GM19468 (cell line): ENCODE results near the gene AKIRIN2.
"Not testable (repeated sequence)": the region's sequence is repeated elsewhere in the genome, so short reads cannot be mapped to it uniquely, and the experiment has no call there.

Experiments used
- ATAC-seq: cut with Tn5 transposase; IDR thresholded peaks from one replicate; pipeline ENCODE4 v1.9.1; 2021; ENCODE audit warnings: mild to moderate bottlenecking, moderate library complexity, moderate number of reproducible peaks; ENCODE audit not compliant: unreplicated experiment; ENCODE audit errors: extremely low read depth

Gene AKIRIN2

DNA sequence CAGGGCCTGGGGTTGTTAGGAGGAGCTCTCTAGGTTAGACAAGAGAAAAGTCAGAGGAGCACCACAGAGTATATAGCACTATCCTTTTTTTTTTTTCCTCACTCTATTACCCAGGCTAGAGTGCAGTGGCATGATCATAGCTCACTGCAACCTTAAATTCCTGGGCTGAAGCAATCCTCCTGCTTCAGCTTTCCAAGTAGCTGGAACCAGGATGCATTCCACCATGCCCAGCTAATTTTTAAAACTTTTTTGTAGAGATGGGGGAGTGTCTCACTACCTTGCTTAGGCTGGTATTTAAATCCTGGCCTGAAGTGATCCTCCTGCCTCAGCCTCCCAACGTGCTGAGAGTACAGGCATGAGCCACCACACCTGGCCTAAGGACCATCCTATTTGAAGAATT, 19.3 kb upstream of the AKIRIN2 start:
- ATAC-seq: no peak

DNA sequence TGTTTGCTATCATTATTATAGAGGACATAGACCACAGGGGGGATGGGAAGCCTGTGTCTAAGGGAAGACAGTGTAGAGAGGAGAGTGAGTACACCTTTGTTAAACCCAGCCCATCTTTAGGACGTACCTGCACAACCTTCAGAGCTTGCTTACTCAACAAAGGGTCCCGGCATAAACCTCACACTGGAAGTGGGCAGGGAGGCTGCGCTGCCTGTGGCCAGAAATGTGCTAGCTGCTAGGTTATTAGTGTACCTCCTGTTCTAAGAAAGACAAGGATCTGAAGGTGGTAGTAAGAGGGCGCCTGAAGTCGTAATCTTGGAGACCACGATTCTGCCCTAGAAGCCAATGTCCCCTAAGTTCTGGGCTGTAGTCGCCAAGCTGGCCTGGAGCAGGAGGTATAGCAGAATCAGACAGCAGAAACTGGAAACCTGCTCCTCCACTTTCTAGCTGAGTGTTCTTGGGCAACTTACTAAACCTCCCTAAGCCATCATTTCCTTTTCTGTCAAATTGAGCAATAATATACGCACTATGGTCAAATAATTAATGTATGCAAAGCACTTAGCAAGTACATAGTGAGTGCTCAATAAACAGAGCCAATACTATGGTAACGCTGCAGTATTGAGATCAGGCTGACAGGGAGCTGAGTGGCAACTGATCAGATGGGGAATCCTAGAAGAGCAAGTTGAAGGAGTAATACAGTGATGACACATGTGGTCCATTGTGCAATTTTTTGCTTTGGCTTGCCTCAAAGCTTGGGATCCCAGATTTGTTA, 16.8 kb upstream of the AKIRIN2 start:
- ATAC-seq: no peak

DNA sequence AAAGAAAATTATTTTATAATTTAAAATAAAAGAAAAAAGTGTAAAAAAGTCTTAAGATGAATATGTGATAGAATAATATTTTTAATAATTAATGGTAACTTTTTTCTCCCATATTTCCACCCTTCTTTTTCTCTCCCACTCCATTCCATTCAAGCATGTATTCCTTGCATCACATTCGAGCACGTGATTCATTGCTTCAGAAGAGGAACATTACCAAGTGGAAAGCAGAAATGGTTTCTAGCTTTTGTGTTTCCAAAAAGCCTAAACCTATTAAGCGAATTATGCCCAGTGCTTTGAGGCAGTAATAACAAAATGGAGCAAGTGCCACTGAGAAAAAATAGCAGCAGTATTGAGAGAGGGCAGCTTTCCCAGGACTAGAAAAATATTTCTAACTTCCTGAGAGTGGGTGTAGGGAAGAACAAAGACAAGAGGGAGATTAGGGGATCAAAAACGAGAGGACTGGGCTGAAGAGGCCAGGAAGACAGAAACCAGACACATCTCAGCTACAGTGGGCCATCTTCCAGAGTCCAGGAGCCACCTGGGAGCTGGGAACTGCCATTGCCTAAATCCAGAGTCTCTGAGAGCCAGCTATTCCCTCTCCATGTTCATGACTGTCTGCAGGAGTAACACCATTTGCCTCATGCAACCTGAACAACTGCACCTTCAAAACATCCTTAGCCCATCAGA, 15.0 kb upstream of the AKIRIN2 start:
- no peak for ATAC-seq

DNA sequence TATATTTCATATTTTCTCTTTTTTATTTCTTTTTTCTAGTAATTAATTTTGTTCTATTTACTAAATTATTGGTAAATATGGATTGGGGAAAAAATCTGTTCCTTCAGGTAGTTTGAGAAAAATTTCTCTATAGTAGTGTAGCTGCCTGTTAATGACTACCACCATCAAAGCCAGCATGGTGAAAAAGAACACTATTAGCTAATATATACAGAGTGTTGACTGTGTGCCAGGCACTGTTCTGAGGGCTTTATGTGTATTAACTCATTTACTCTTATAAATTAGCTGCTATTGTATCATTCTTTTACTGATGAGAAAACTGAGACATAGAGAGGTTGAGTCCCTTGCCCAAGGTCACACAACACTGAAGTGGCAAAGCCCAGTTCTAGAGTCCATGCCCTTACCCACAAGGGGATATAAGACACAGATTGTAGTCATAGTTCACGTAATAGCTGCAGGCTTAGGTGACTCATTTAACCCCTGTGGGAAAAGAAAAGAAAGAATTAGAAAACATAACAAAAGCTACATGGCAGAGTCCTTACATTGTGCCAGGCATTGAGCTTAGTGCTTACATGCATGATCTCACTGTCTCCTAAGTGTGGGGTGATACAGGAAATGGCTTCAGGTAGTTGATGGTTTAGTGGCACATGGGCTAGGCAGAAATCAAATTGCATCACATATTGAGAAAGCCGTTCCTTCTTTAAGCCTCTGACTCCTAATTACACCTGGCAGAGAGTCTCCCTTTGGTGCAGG, 12.2 kb upstream of the AKIRIN2 start:
- ATAC-seq: peak; percentile 40

DNA sequence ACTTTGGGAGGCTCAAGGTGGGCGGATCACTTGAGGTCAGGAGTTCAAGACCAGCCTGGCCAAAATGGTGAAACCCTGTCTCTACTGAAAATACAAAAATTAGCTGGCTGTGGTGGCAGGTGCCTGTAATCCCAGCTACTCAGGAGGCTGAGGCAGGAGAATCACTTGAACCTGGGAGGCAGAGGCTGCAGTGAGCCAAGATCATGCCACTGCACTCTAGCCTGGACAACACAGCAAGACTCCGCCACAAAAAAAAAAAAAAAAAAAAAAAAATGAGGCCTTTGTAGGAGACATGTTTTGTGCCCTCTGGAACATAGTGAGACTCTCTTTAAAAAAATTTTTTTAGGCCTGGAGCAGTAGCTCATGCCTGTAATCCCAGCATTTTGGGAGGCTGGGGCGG, 10.7 kb upstream of the AKIRIN2 start:
- ATAC-seq: not testable (repeated sequence)

DNA sequence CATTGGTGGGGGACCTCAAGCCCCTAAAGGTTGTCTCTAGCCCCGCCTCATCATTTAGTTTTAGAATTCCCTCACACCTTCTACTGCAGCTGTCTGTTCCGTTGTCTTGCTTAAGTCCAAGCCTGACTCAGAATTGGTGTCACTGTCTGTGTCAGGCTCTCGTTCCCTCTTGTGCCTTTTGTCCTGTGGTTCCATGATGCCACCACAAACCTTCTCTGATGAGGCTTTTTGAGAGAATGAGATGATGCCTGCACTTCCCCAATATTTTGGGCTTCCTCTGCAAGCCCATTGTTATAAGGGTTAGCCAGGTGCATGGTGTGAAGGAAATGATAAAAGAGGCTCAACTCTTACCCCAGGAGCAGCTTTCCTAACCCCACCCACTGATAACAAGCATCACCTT, 8.1 kb upstream of the AKIRIN2 start:
- ATAC-seq: no peak

DNA sequence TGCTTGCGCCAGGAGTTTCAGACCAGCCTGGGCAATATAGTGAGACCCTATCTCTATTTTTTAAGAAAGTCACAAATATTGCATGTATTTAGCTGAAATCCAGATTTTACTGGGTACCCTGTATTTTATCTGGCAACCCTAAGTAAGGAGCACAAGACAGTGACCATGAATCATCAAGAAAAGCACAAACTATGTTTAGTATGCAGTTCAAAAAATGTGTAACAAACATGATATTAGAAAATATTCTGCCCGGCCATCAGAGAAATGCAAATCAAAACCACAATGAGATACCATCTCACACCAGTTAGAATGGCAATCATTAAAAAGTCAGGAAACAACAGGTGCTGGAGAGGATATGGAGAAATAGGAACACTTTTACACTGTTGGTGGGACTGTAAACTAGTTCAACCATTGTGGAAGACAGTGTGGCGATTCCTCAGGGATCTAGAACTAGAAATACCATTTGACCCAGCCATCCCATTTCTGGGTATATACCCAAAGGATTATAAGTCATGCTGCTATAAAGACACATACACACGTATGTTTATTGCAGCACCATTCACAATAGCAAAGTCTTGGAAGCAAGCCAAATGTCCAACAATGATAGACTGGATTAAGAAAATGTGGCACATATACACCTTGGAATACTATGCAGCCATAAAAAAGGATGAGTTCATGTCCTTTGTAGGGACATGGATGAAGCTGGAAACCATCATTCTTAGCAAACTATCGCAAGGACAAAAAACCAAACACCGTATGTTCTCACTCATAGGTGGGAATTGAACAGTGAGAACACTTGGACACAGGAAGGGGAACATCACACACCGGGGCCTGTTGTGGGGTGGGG, 6.8 kb upstream of the AKIRIN2 start:
- not testable (repeated sequence) for ATAC-seq

DNA sequence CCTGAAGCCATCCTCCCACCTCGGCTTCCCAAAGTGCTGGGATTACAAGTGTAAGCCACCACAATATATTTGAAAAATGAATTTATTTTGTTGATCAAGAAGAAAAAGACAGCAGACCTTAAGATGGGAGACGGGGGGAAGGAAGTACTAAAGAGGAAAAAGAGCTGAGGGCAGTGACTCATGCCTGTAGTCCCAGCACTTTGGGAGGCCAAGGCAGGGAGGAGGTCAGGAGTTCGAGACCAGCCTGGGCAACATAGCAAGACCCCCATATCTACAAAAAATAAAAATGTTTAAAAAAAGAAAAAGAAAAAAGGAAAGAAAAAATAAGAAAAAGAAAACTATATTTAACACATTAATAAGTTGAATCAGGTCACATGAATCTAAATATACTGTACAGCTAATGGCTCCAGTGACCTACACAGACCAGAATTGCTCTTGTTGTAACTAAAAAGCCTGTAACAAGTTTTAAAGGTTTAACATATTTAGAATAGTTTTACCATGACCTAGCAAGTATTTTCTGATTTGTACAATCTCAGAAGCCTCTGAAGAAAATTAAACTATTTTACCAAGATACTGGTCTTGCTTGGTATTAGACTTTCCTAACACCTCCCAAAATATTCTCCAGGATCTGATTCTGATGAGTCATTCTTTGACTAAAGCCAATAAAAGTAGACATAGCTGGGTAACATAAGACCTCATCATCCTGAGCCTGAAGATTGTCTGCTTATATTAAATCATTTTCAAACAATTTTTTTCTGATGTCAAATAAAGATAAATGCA, 4.3 kb upstream of the AKIRIN2 start:
- no peak for ATAC-seq

DNA sequence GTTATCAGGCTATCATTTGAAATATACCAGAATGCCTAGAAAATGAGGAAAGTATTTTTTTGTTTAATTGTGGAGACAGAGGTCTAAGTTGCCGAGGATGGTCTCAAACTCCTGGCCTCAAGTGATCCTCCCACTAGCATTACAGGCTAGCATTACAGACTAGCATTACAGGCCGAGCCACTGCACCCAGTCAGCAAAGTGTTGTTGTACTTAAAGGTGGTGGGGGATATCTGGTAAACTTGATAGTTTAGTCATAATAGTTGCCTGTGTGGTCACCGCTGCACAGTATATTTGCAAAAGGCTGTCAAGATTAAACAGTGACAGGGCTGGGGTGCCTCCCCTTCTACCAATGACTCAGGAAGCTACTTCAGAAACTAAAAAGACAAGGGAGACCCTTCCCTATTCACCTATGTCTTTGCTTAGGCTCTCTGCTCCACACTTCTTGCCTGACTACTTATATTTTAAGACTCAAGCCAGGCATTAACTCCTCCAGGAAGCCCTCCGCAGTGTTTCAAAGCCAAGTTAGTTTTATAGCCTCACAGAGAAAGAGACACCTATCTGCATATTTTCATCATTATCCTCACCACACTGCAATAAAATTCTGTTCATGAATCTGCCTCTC, 3.1 kb upstream of the AKIRIN2 start:
- ATAC-seq: no peak

DNA sequence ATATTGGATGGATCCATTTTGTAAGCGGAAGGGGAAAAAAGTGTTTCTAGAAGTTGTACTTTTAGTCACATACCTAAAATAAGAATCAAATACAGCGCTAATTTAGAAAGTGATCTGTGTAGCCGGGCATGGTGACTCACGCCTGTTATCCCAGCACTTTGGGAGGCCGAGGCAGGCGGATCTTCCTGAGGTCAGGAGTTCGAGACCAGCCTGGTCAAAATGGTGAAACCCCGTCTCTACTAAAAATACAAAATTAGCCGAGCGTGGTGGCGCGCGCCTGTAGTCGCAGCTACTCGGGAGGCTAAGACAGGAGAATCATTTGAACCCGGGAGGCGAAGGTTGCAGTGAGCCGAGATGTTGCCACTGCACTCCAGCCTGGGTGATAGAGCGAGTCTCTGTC, 1.0 kb upstream of the AKIRIN2 start:
- not testable (repeated sequence) for ATAC-seq

DNA sequence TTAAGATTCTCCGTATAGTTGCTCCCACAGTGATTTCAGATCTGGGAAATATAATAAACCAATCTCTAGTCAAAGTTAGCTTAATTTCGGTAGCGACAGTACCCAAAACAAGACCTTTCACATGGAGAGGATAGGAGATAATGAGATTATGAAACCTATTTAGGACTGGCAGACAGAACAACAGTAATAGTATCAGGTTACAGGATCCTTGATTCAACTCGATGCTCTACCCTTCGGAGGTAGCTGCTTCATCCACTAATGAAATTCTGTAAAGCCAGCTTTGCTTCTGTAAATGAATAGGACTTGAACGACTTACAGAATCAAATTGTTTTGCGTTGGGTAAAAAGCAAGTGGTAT, 534 bp upstream of the AKIRIN2 start:
- no peak for ATAC-seq

DNA sequence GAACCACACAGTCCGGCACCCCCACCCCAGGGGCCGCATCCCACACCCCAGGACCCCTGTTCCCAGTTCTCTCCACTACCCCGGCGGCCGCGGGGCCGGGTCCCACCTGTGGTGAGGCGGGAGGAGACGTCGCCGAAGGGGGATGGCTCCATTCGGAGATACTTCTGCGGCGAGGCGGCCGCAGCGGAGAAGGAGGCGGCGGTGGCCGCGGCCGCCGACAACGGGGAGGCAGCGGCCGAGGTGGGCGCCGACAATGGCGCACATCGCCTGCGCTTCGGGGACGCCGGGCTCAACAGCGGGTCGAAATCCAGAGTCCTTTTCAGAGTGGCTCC, 723 bp downstream of the AKIRIN2 start:
- ATAC-seq: no peak

DNA sequence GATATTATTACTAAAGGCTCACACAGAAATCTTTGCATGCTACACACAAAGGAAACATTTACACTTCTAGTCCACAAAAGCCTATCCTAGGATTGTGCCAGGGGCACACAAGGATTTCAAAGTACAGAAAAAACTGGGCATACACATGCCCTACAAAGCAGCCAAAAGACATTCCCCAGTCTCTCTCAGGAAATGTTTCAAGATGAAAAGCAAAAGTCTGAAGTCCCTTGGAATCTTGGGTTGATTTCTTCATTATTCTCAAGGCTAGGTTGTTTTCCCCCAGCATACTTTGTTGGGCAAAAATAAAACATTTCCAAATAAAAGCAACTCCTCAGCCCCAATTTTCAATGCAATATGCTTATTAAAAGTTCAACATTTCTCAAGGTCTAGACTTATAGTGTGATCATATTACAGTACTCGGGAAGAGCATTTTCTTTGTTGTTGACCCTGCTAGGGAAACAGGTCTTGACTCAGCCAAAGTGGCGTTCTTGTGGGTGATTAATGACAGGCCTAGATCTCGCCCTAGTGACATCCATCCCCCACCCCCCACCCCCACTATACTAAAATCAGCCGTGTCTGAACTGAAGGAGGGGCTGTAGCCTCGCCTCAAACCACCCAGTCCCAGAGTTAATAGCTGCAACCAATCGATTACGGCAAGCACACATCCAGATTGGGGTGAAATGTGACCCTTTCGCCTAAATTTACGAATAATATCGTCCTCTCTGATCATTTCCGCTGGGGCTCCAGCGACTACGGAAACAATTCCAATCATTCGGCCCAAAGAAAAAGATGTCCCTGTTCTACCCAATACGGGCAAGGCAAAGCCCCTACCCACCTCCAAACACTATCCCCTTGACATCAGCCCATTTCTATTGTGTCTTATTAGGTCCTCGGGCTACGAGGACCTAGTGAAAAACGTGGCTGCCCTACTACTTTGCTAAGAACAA, 1.4 kb downstream of the AKIRIN2 start:
- no peak for ATAC-seq

DNA sequence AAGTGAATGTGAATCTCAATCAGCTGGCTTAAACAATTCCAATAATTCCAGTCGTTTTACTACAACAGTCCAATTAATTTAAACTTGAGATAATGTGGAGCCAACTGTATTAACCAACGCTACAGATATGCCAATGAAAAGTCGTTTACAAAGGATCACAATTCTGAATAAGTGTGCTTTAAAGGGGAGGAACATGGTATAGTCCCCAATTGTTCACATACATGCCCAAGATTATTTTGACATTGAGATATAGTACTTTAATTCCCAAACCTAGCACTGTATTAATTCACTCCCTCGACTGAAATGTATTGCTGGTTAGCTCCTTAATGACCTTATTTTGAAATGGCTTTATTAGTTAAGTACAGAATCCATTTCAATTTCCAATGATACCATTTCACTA, 2.5 kb downstream of the AKIRIN2 start:
- ATAC-seq: no peak

DNA sequence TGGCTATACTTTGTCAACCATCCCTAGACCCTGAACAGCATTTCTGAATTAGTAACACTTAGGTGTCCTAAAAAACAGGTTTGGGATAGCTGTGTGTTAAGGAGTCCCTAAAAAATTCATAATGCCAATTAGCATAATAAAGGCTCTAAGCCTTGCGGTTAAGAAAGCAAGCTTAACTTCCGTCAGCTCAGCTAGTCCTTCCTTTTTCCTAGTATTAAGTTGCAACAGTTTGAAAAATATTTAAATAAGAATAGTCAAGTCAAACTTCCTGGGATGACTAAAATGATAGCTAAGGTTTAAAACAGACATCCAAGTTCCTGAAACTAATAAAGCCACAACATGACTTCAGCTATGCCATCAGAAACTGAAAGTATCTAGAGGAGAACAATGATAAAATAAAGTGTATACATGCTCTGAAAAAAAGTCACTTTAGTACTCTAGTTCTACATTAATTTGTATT, 3.5 kb downstream of the AKIRIN2 start:
- no peak for ATAC-seq

DNA sequence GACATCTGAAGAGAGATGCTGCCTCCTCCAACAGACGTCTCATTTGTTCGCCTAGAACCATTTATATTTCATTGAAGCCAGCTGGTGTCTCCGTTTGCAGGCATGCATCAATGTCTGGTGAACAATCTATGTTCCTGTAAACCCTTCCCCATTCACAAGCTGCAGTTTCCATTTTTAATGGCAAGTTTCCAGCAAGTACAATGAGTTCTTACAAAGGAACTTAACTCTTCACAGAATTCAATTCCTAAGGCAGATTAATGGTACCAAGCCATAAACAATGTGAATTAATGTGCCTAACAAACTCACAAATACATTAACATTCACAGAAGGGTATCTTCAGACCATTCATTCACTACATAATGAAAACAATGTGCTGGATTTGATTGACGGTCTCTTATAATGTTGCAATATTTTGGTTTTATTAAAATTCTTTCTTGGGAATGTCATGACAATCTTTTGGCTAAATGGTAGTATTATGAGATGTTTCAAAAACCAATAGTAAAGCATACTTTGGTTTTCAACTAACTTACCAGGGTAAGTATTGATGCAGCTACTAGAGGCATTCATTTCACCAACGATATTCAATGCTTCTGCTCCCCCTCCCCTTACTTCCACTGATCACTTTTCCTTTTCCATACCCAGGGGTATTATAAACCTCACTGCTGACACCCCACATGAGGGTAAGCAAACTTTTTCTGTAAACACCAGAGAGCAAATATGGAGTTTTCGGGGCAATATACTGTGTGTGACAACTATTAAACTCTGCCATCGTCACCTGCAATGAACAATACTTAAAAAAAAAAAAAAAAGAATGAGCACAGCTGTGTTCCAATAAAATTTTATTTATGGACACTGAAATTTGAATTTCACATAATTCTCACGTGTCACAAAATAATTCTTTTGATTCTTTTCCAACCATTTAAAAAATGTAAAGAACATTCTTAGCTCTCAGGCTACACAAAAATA, 4.2 kb downstream of the AKIRIN2 start:
- ATAC-seq: no peak

DNA sequence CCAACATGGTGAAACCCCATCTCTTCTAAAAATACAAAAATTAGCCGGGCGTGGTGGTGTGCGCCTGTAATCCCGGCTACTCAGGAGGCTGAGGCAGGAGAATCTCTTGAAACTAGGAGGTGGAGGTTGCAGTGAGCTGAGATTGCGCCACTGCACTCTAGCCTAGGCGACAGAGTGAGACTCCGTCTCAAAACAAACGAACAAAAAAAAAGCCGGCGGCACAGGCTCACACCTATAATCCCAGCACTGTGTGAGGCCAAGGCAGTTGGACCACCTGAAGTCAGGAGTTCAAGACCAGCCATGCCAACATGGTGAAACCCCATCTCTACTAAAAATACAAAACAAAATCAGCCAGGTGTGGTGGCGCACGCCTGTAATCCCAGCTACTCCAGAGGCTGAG, 5.2 kb downstream of the AKIRIN2 start:
- ATAC-seq: not testable (repeated sequence)
